K562 (cell line): ENCODE measurements around the gene POLR1C. TPM values are rescaled to one million over a fixed set of nuclear protein-coding genes. Genes with fewer than 3 reads are reported as not detected.

Experiments
- EP300 ChIP-seq: IDR thresholded peaks from 2 replicates; pipeline ENCODE4 v1.6.1; 2012; ENCODE audit warnings: low read length, improper control_type of control experiment
- HCFC1 ChIP-seq: IDR thresholded peaks from 2 replicates; pipeline ENCODE4 v1.6.1; 2012; ENCODE audit warnings: low read depth, low read length, improper control_type of control experiment
- HDAC2 ChIP-seq: fragments of 450-650 bp; IDR thresholded peaks from 2 replicates; pipeline ENCODE4 v1.6.1; 2016; ENCODE audit warnings: mild to moderate bottlenecking
- HMGN3 ChIP-seq: IDR thresholded peaks from 2 replicates; pipeline ENCODE4 v1.6.1; 2011; ENCODE audit warnings: borderline replicate concordance, low read depth, mild to moderate bottlenecking, mixed read lengths, low read length; ENCODE audit not compliant: insufficient read length; ENCODE audit errors: extremely low read depth
- HNRNPUL1 ChIP-seq: fragments of 200-400 bp; formaldehyde crosslinking; IDR thresholded peaks from 2 replicates; pipeline ENCODE4 v1.6.1; 2017; ENCODE audit warnings: low read length
- MTA1 ChIP-seq: fragments of 450-650 bp; IDR thresholded peaks from 2 replicates; pipeline ENCODE4 v1.6.1; 2017; ENCODE audit warnings: borderline replicate concordance
- NCOA1 ChIP-seq: fragments of 450-650 bp; IDR thresholded peaks from 2 replicates; pipeline ENCODE4 v1.6.1; 2016; ENCODE audit warnings: low read depth
- NFE2 ChIP-seq: IDR thresholded peaks from 2 replicates; pipeline ENCODE4 v1.6.1; 2014; ENCODE audit warnings: antibody characterized with exemption, low read depth
- NFYB ChIP-seq: IDR thresholded peaks from 2 replicates; pipeline ENCODE4 v1.6.1; 2011; ENCODE audit warnings: mild to moderate bottlenecking, moderate library complexity; ENCODE audit not compliant: insufficient read length; ENCODE audit errors: extremely low read depth
- PHB ChIP-seq: fragments of 250-450 bp; sonication (Bioruptor Pico); IDR thresholded peaks from 2 replicates; pipeline ENCODE4 v1.5.0; 2021
- PML ChIP-seq: IDR thresholded peaks from 2 replicates; pipeline ENCODE4 v1.6.1; 2012; ENCODE audit warnings: low read length, inconsistent platforms
- PTRF ChIP-seq: fragments of 450-650 bp; IDR thresholded peaks from 2 replicates; pipeline ENCODE4 v1.6.1; 2016; ENCODE audit warnings: mild to moderate bottlenecking, missing genetic modification characterization, missing compliant biosample characterization
- RBM15 ChIP-seq: fragments of 200-400 bp; formaldehyde crosslinking; IDR thresholded peaks from 2 replicates; pipeline ENCODE4 v1.6.1; 2018; ENCODE audit warnings: mild to moderate bottlenecking, low read length, moderate library complexity; ENCODE audit not compliant: insufficient read depth
- TAF9B ChIP-seq: fragments of 450-650 bp; IDR thresholded peaks from 2 replicates; pipeline ENCODE4 v1.6.1; 2018; ENCODE audit warnings: mild to moderate bottlenecking; ENCODE audit not compliant: partially characterized antibody
- ZNF232 ChIP-seq: sonication (generic); formaldehyde crosslinking; IDR thresholded peaks from 2 replicates; pipeline ENCODE4 v1.8.0; 2022; ENCODE audit warnings: mild to moderate bottlenecking, missing genetic modification reagents
- ZNF644 ChIP-seq: fragments of 200-800 bp; sonication (Bioruptor generic); IDR thresholded peaks from 2 replicates; pipeline ENCODE4 v1.6.1; 2016; ENCODE audit warnings: low read depth, missing genetic modification characterization, missing compliant biosample characterization
- ZNF76 ChIP-seq: fragments of 250-450 bp; sonication (Bioruptor Pico); IDR thresholded peaks from 2 replicates; pipeline ENCODE4 v1.4.0; 2020; ENCODE audit warnings: mild to moderate bottlenecking, moderate library complexity, borderline replicate concordance
- ZSCAN29 ChIP-seq: fragments of 450-650 bp; IDR thresholded peaks from 2 replicates; pipeline ENCODE4 v1.6.1; 2017
- polyA plus RNA-seq, 8 experiments: library from polyadenylated mRNA; depleted of rRNA in 4 of 8; stranded (reverse) in 5 of 8; unstranded in 3 of 8; fragments of >200 nt; fragmentation: Nextera tagmentation in 2 of 8; fragmentation: Illumina TruSeq in 1 of 8; extraction: Ambion mirVana in 2 of 8; extraction: Trizol in 1 of 8; gene quantifications; 2 replicates each; pipeline versions ENCODE4 v1.2.1 to v1.2.3, GENCODE V29; 2011 to 2014; ENCODE audit warnings: inconsistent platforms in 1 of 8, missing spikeins in 1 of 8
- total RNA-seq, 7 experiments: library from RNA; depleted of rRNA in 6 of 7; stranded (reverse); fragments of >200 nt in 6 of 7; fragmentation: Illumina TruSeq in 2 of 7; extraction: Trizol in 2 of 7; gene quantifications; 2 replicates each; pipeline versions ENCODE4 v1.2.1 to v1.2.3, GENCODE V29; 2011 to 2021; ENCODE audit warnings: low replicate concordance in 1 of 7
- TF ChIP-seq, protein P1 (sequence below): sonication (generic); formaldehyde crosslinking; IDR thresholded peaks from 2 replicates; pipeline ENCODE4 v1.8.0; 2022; ENCODE audit warnings: mild to moderate bottlenecking, missing genetic modification reagents, borderline replicate concordance
- TF ChIP-seq, protein P2 (sequence below): fragments of 250-450 bp; sonication (Bioruptor Pico); IDR thresholded peaks from 2 replicates; pipeline ENCODE4 v1.4.0; 2020
- TF ChIP-seq, protein P3 (sequence below): fragments of 250-450 bp; sonication (Bioruptor Pico); IDR thresholded peaks from 2 replicates; pipeline ENCODE4 v1.6.1; 2021; ENCODE audit warnings: mild to moderate bottlenecking
- TF ChIP-seq, protein P4 (sequence below): fragments of 450-650 bp; IDR thresholded peaks from 2 replicates; pipeline ENCODE4 v1.6.1; 2018; ENCODE audit warnings: mild to moderate bottlenecking, low read depth; ENCODE audit not compliant: partially characterized antibody
- TF ChIP-seq, protein P5 (sequence below): fragments of 450-650 bp; formaldehyde crosslinking; IDR thresholded peaks from 2 replicates; pipeline ENCODE4 v1.4.0; 2020; ENCODE audit warnings: mild to moderate bottlenecking

POLR1C gene
- total and polyA plus RNA-seq, 9 of the 15 experiments (the other 6 are each of a cell fraction or from before 2014, with no cell fraction given), result 83.5 to 429 (median 120) TPM

DNA sequence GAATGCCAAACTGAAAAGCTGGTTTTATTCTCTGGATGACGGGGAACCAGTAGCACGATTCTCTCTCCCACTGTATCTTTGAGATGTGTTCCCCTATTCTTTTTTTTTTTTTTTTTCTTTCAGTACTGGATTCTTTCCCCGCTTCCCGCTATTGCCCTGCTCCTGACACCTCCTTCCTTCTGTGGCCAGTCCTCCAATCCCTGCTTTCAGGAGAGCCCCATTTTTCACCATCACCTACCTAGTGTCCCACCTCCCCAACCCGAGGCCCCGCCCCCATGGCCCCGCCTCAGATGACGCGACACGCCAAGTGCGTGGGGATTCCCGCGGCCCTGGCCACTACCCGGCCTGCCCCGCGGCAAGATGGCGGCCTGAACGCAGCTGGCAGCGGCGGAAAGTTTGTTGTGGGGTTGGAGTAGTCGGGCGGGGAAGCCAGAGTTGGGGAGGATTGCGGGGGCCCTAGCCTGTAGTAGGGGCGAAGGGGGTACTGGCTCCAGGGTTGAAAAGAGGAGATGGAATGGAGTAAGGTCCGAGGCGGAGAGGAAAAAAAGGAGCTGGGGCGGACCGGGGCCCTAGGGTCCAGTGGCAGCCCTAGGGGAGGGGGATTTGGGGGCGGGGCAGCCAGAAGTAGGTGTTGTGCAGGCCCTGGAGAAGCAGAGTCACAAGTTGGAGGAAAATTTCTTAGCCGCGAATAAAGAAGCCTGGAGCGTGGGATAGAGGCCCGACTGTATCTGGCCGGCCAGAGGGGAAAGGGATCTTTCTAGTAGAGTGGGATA, 39.5 kb upstream of the POLR1C start, which contains the start of gene TJAP1 (continued):
- TF ChIP-seq, protein P1, sequence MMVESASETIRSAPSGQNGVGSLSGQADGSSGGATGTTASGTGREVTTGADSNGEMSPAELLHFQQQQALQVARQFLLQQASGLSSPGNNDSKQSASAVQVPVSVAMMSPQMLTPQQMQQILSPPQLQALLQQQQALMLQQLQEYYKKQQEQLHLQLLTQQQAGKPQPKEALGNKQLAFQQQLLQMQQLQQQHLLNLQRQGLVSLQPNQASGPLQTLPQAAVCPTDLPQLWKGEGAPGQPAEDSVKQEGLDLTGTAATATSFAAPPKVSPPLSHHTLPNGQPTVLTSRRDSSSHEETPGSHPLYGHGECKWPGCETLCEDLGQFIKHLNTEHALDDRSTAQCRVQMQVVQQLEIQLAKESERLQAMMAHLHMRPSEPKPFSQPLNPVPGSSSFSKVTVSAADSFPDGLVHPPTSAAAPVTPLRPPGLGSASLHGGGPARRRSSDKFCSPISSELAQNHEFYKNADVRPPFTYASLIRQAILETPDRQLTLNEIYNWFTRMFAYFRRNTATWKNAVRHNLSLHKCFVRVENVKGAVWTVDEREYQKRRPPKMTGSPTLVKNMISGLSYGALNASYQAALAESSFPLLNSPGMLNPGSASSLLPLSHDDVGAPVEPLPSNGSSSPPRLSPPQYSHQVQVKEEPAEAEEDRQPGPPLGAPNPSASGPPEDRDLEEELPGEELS (CRISPR knock-in tag), result peak; percentile 57; the same call in 1 of the 2 replicates
- TF ChIP-seq NCOA1 (no peak), NFYB (no peak), HMGN3 (peak; percentile 81), HNRNPUL1 (no peak), ZNF644 (tag) (no peak), HCFC1 (peak; percentile 70), MTA1 (no peak), TAF9B (peak; percentile 97), ZNF232 (CRISPR knock-in tag) (0 out of 2 replicates have a peak, but pooled peaks have one; percentile 45), PHB (CRISPR knock-in tag) (no peak), NFE2 (peak; percentile 36; the same call in 1 of the 2 replicates), RBM15 (no peak), ZNF76 (no peak), EP300 (peak; percentile 22; the same call in 1 of the 2 replicates), ZSCAN29 (no peak), HDAC2 (0 out of 2 replicates have a peak, but pooled peaks have one; percentile 18), PML (peak; percentile 75), PTRF (tag) (no peak)
- TF ChIP-seq, protein P2, sequence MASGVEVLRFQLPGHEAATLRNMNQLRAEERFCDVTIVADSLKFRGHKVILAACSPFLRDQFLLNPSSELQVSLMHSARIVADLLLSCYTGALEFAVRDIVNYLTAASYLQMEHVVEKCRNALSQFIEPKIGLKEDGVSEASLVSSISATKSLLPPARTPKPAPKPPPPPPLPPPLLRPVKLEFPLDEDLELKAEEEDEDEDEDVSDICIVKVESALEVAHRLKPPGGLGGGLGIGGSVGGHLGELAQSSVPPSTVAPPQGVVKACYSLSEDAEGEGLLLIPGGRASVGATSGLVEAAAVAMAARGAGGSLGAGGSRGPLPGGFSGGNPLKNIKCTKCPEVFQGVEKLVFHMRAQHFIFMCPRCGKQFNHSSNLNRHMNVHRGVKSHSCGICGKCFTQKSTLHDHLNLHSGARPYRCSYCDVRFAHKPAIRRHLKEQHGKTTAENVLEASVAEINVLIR (CRISPR knock-in tag), result no peak
- TF ChIP-seq, protein P3, sequence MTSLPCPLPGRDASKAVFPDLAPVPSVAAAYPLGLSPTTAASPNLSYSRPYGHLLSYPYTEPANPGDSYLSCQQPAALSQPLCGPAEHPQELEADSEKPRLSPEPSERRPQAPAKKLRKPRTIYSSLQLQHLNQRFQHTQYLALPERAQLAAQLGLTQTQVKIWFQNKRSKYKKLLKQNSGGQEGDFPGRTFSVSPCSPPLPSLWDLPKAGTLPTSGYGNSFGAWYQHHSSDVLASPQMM (CRISPR knock-in tag), result no peak
- TF ChIP-seq, protein P4, sequence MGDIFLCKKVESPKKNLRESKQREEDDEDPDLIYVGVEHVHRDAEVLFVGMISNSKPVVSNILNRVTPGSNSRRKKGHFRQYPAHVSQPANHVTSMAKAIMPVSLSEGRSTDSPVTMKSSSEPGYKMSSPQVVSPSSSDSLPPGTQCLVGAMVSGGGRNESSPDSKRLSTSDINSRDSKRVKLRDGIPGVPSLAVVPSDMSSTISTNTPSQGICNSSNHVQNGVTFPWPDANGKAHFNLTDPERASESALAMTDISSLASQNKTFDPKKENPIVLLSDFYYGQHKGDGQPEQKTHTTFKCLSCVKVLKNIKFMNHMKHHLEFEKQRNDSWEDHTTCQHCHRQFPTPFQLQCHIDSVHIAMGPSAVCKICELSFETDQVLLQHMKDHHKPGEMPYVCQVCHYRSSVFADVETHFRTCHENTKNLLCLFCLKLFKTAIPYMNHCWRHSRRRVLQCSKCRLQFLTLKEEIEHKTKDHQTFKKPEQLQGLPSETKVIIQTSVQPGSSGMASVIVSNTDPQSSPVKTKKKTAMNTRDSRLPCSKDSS, result no peak
- TF ChIP-seq, protein P5, sequence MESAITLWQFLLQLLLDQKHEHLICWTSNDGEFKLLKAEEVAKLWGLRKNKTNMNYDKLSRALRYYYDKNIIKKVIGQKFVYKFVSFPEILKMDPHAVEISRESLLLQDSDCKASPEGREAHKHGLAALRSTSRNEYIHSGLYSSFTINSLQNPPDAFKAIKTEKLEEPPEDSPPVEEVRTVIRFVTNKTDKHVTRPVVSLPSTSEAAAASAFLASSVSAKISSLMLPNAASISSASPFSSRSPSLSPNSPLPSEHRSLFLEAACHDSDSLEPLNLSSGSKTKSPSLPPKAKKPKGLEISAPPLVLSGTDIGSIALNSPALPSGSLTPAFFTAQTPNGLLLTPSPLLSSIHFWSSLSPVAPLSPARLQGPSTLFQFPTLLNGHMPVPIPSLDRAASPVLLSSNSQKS (CRISPR knock-in tag), result no peak
